DND-41 (cell line): Measurements from ENCODE around the gene TP53I13.

Source experiments
- ATAC-seq: fragments of 200-7000 bp; cut with Tn5 transposase; 3 replicates; pipeline ENCODE4 v1.9.1; 2021; ENCODE audit warnings: low read depth; ENCODE audit not compliant: insufficient read depth
- DNase-seq: peaks from one replicate; pipeline ENCODE4 v3.0.0-alpha.2; 2020
- H2AFZ ChIP-seq: 2 replicates; pipeline ENCODE4 v1.6.0; 2012; ENCODE audit warnings: low read depth, low read length
- H3K27ac ChIP-seq: 2 replicates; pipeline ENCODE4 v1.5.1; 2012; ENCODE audit warnings: low read length, inconsistent platforms
- H3K27me3 ChIP-seq: fragments of 200-600 bp; sonication (generic); 2 replicates; pipeline ENCODE4 v1.6.0; 2012; ENCODE audit warnings: low read length, mild to moderate bottlenecking, inconsistent platforms; ENCODE audit not compliant: insufficient read depth, poor library complexity
- H3K36me3 ChIP-seq: 2 replicates; pipeline ENCODE4 v1.5.1; 2012; ENCODE audit warnings: low read length, inconsistent platforms; ENCODE audit not compliant: insufficient read depth
- H3K4me1 ChIP-seq: 2 replicates; pipeline ENCODE4 v1.5.1; 2012; ENCODE audit warnings: mild to moderate bottlenecking, low read length; ENCODE audit not compliant: insufficient read depth
- H3K4me2 ChIP-seq: 2 replicates; pipeline ENCODE4 v1.6.0; 2012; ENCODE audit warnings: mild to moderate bottlenecking, moderate library complexity, low read length, inconsistent platforms; ENCODE audit not compliant: insufficient read depth
- H3K4me3 ChIP-seq, 2 experiments: fragments of 200-600 bp in 1 of 2; shearing (Covaris generic) in 1 of 2; 2 replicates each; pipeline ENCODE4 v1.5.1; 2012 to 2016; ENCODE audit warnings: inconsistent platforms in 2 of 2, low read length in 2 of 2, mild to moderate bottlenecking in 2 of 2, low read depth in 1 of 2, moderate library complexity in 1 of 2
- H3K79me2 ChIP-seq: 2 replicates; pipeline ENCODE4 v1.6.0; 2012; ENCODE audit warnings: low read length, inconsistent platforms; ENCODE audit not compliant: insufficient read depth
- H3K9ac ChIP-seq: 2 replicates; pipeline ENCODE4 v1.6.0; 2012; ENCODE audit warnings: low read depth, mild to moderate bottlenecking, inconsistent platforms, low read length, moderate library complexity
- H3K9me3 ChIP-seq: 2 replicates; pipeline ENCODE4 v1.5.1; 2012; ENCODE audit warnings: low read length, moderate library complexity, mild to moderate bottlenecking, inconsistent platforms; ENCODE audit not compliant: insufficient read depth, severe bottlenecking
- H4K20me1 ChIP-seq: 2 replicates; pipeline ENCODE4 v1.6.0; 2012; ENCODE audit warnings: low read length; ENCODE audit not compliant: insufficient read depth
- EZH2 ChIP-seq: IDR thresholded peaks from 3 replicates; pipeline ENCODE4 v1.6.1; 2012; ENCODE audit warnings: borderline replicate concordance, low read depth, mild to moderate bottlenecking, moderate library complexity, low read length, inconsistent platforms; ENCODE audit not compliant: severe bottlenecking
- TF ChIP-seq, protein P1 (sequence below): IDR thresholded peaks from 2 replicates; pipeline ENCODE4 v1.5.1; 2012; ENCODE audit warnings: borderline replicate concordance, low read length, moderate library complexity, mild to moderate bottlenecking; ENCODE audit not compliant: poor library complexity, severe bottlenecking; ENCODE audit errors: extremely low read depth

Gene TP53I13

DNA sequence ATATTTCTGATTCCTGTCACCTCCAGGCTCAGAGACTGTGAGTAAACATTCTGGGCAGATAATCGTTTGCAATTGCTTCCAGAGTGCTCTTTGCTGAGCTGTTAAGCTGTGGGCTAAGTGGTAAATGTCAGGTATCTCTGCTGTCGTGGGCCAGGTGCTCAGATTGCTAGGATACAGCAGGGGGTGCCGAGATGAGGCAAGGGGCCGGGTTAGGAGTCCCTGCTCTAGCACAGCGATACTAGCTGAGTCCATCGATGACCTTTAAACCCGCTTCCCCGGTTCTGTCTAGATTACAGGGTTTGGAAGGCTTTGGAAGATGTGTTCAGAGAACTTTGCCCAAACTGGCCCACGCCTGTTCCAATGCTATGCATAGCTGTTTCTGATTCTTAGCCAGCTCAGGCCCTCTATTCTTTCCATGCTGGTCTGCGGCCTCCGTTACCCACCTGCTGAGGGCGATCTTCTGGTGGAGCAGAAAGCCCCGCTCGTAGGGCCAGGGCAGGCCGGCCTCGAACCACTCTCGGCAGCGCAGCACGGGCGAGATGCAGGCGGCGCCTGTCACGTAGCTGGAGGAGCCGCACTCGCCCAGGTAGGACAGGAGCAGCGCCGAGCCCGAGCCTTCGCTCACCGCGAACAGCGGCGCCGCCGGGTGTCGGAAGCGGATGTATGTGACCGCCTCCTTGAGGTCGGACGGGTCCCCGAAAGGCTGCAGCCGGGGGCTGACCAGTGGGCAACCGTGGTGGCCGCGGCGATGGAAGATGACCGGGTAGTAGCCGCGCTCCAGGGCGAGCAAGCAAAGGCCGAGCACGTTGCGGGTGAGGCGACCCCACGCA lies 2.6 kb upstream of the TP53I13 start:
- Histone ChIP-seq H3K27me3 (peaks cover 9% of the 10 kb centered on the region), H3K4me2 (peak overlapping the region; percentile 96), H3K9ac (peak overlapping the region; percentile 92), H3K4me1 (peaks cover 54% of the 10 kb centered on the region), H3K27ac (peak overlapping the region; percentile 7; the same call in 1 of the 2 replicates), H2AFZ (peak overlapping the region; percentile 72), H3K36me3 (peaks cover 20% of the 10 kb centered on the region), H3K9me3 (no peaks in the 10 kb centered on the region), H4K20me1 (peaks cover 20% of the 10 kb centered on the region), H3K4me3 (peak overlapping the region; percentile 24 to 84; a peak in 3 of 4 replicates), H3K79me2 (peaks cover 38% of the 10 kb centered on the region)
- TF ChIP-seq, protein P1, sequence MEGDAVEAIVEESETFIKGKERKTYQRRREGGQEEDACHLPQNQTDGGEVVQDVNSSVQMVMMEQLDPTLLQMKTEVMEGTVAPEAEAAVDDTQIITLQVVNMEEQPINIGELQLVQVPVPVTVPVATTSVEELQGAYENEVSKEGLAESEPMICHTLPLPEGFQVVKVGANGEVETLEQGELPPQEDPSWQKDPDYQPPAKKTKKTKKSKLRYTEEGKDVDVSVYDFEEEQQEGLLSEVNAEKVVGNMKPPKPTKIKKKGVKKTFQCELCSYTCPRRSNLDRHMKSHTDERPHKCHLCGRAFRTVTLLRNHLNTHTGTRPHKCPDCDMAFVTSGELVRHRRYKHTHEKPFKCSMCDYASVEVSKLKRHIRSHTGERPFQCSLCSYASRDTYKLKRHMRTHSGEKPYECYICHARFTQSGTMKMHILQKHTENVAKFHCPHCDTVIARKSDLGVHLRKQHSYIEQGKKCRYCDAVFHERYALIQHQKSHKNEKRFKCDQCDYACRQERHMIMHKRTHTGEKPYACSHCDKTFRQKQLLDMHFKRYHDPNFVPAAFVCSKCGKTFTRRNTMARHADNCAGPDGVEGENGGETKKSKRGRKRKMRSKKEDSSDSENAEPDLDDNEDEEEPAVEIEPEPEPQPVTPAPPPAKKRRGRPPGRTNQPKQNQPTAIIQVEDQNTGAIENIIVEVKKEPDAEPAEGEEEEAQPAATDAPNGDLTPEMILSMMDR: peak; percentile 54
- TF ChIP-seq EZH2: peak; percentile 48
- peak; percentile 48 for DNase-seq
- 0 out of 3 replicates have a peak, but pooled peaks have one; percentile 2 for ATAC-seq

DNA sequence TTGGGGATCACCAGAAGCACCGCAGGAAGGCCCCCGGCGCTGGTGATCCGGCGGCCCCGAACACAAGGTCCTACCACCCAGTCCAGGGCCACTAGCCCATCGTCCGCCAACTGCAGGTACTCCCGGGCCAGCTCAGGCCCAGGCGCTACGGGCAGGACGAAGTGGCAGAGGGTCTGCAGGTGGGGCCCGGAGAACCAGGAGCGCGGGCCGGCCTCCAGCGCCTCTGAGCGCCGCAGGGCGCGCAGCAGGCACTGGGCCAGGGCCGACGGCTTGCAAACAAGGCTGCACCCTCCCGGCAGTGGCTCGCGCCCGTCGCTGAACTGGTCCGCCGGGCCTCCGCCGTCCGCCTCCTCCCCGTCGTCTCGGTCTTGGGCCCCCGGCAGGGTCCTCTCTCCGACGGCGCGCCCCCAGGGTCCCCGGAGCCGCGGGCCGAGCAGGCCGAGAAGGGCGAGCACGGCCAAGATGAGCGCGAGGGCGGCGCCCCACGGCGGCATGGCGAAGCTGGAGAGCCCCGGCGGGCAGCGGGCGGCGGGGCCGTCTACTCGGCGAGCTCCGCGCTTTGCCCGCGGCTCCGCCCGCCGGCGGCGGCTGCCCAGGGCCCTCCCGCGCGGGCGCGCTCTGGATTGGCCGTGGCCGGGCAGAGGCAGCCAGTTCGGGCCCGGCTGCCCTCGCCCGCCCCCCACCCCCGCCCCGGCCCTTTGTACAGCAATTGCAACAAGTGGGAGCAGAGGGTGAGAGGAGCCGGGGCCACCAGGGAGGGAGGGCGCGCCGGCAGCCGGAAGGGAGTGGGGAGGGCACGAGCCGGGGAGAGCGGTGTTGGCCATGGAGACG lies 1.8 kb upstream of the TP53I13 start, which contains the start of gene ABHD15:
Gene ABHD15 (minus strand): TSS at position 565 of the 831 bp plus-strand sequence. CDS start 71 bp downstream, at position 494.
- Histone ChIP-seq H3K79me2 (peaks cover 38% of the 10 kb centered on the region), H4K20me1 (peaks cover 25% of the 10 kb centered on the region), H3K9ac (peak within 1 kb of the TSS; percentile 92), H3K4me3 (peak within 1 kb of the TSS; percentile 46 to 84), H3K4me2 (peak within 1 kb of the TSS; percentile 96), H3K27me3 (peaks cover 9% of the 10 kb centered on the region), H2AFZ (peak within 1 kb of the TSS; percentile 72), H3K9me3 (no peaks in the 10 kb centered on the region), H3K4me1 (peaks cover 54% of the 10 kb centered on the region), H3K36me3 (peaks cover 23% of the 10 kb centered on the region), H3K27ac (peak within 1 kb of the TSS; percentile 95)
- TF ChIP-seq, protein P1: no peak
- peak; percentile 37 for TF ChIP-seq EZH2
- DNase-seq: peak; percentile 64
- ATAC-seq: peak; percentile 23

DNA sequence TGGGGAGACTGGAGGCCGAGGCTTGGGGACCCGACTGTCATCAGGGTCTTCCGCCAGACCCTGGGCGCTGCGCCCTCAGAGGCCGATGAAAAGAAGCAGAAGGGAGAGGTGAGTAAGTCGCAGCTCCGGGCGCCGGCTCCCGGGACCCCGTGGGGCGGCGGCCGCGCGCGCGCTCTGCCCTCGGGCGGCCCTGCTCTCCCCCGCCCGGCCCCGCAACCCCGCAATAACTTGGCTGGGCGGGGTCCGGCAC lies 1.3 kb upstream of the TP53I13 start:
- Histone ChIP-seq H3K36me3 (peaks cover 21% of the 10 kb centered on the region), H4K20me1 (peaks cover 27% of the 10 kb centered on the region), H3K79me2 (peaks cover 38% of the 10 kb centered on the region), H2AFZ (peak overlapping the region; percentile 72), H3K27me3 (peaks cover 9% of the 10 kb centered on the region), H3K4me2 (peak overlapping the region; percentile 96), H3K4me1 (peaks cover 54% of the 10 kb centered on the region), H3K9ac (peak overlapping the region; percentile 92), H3K9me3 (no peaks in the 10 kb centered on the region), H3K4me3 (peak overlapping the region; percentile 46 to 84), H3K27ac (peak overlapping the region; percentile 95)
- no peak for TF ChIP-seq EZH2
- ATAC-seq (peak; percentile 3; the same call in 2 of the 3 replicates), DNase-seq (no peak)
